VCaP (cell line): ENCODE measurements around the gene IQSEC1.
A peak's percentile ranks its signal among the peaks of the same experiment; 100 is the strongest.

Experiments used
- H3K27ac ChIP-seq: fragments of 450-650 bp; 2 replicates; pipeline ENCODE4 v1.5.1; 2017
- TF ChIP-seq, protein P1 (sequence below): fragments of 450-650 bp; conservative IDR thresholded peaks from 2 replicates; pipeline ENCODE4 v1.5.1; 2017; ENCODE audit warnings: mild to moderate bottlenecking, moderate library complexity

IQSEC1 gene

DNA sequence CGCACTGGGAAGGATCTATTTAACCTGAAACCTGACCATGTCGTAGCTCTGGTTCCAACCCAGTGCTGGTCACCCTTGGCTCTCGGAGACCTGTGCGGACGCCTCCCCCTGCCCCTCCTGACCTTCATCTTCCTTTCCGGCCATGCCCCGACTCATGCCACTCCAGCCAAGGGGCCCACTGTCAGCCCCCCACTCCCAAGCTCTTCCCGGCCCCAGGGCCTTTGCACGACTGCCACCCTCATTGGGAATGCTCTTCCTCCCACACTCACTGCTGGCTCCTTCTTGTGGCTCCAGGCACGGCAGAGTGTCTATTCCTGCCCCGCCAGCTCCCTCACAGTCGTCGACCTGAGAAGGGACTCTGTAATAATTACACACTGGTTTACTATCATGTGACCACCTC, 9.4 kb upstream of the IQSEC1 start:
- TF ChIP-seq, protein P1, sequence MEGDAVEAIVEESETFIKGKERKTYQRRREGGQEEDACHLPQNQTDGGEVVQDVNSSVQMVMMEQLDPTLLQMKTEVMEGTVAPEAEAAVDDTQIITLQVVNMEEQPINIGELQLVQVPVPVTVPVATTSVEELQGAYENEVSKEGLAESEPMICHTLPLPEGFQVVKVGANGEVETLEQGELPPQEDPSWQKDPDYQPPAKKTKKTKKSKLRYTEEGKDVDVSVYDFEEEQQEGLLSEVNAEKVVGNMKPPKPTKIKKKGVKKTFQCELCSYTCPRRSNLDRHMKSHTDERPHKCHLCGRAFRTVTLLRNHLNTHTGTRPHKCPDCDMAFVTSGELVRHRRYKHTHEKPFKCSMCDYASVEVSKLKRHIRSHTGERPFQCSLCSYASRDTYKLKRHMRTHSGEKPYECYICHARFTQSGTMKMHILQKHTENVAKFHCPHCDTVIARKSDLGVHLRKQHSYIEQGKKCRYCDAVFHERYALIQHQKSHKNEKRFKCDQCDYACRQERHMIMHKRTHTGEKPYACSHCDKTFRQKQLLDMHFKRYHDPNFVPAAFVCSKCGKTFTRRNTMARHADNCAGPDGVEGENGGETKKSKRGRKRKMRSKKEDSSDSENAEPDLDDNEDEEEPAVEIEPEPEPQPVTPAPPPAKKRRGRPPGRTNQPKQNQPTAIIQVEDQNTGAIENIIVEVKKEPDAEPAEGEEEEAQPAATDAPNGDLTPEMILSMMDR: no peak
- no peak overlapping the region for H3K27ac ChIP-seq

DNA sequence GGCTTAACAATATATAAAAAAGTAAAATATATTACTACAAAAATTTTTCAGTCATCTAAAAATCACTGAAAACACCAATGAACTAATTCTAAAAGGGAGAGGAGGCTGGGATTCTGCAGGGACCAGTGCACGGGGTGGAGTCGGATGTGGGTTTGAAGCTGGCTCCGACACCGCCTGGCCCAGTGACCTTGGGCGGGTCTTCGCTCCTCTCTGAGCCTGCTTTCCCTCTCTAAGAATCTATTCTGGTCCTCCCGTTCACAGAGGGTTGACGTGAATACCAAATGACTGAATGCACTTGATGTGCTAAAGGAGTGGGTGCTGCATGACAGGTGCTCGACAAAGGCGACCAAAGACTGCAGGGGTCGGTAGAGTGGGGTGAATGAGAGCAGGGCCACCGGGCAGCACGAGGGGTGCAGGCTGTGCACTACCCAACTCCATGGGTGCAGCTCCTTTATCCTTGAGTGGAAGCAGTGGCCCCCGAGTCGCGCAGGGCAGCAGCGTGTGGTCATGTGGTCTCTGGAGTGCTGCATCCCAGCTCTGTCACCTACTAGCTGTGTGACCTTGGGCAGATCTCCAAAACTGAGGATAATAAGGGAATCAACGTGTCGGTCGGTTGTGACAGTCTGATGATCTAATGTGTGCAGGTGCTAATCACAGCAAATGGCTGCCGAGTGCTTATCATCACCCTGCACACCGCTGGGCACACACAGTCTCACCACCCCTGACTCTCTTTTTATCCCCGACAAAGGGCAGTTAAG, 8.6 kb upstream of the IQSEC1 start:
- TF ChIP-seq, protein P1: no peak
- H3K27ac ChIP-seq: no peak overlapping the region

DNA sequence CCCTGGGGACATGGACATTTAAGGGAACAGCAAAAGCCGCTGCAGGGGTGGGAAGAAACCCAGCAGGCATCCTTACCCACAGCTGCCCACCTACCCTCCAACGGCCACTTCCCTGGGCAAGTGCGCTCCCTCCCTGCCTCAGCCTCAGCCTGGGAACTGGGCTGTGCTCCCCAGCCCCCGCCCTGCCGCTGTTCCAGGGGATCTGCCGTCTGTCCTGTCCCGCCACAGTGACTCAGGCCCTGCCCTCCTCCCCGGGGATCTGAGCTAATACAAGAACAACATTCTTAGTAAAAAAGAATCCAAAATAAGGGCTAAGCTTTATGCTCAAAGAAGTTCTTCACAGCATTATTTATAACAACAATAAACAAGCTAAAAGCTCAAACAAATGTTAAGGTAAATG, 7.4 kb upstream of the IQSEC1 start:
- TF ChIP-seq, protein P1: no peak
- H3K27ac ChIP-seq: no peak overlapping the region

DNA sequence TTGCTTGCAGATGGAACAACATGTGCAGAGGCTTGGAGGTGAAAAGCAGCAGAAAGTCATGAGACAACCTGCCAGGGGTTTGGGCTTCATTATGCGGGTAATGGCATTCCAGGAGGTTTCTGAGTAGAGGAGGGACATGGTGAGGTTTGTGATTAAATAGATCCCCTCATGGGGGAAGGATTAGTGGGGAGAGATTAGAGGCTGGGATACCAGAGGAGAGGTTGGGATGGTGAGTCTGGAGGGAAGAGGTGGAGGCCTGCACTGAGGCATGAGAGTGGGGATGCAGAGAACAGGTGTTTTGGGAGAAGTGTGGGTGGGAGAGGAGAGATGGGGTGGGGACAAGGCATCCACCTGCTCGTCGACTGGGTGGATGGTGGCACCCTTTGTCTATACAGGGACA, 6.8 kb upstream of the IQSEC1 start:
- TF ChIP-seq, protein P1: no peak
- no peak overlapping the region for H3K27ac ChIP-seq

DNA sequence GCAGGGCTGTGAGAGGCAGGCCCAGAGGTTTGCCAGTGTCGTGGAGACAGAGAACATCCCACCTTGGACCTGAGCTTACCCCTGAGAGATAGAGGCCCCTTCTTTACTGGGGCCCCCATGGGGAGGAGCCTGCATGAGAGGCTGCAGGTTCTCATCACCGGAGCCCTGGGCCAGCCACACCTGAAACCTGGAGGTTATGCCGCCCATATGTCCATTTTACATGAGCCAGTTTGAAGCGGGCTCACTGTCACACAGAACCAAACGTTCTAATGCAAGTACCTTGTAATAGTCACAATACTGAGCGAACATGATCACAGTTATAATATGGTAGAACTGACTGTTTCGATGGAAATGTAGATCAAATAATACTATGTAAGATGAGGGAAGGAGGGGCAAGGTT, 6.3 kb upstream of the IQSEC1 start:
- TF ChIP-seq, protein P1: no peak

DNA sequence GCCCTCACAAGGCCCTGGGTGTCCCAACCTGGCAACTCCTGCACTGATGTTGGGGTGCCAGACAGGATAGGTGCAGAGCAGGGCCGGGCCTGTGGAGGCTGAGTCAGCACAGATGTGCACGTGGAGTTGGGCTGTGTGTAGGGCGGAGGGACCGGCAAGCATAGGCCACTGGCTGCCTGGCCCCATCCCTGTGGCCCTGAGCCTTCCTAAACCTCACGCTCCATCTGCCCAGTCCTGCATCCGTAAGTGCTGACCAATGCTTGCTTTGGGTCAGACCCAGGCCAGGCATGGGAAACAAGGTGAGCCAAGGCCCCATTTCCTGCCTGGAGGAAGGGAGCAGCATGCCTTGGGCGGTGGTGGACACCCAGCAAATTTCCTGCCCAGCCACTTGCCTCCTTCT, 5.8 kb upstream of the IQSEC1 start:
- TF ChIP-seq, protein P1: no peak

More for the DNA sequence above, 6.3 kb upstream of the IQSEC1 start:
- H3K27ac ChIP-seq: peak overlapping the region; percentile 78; the same call in 1 of the 2 replicates

DNA sequence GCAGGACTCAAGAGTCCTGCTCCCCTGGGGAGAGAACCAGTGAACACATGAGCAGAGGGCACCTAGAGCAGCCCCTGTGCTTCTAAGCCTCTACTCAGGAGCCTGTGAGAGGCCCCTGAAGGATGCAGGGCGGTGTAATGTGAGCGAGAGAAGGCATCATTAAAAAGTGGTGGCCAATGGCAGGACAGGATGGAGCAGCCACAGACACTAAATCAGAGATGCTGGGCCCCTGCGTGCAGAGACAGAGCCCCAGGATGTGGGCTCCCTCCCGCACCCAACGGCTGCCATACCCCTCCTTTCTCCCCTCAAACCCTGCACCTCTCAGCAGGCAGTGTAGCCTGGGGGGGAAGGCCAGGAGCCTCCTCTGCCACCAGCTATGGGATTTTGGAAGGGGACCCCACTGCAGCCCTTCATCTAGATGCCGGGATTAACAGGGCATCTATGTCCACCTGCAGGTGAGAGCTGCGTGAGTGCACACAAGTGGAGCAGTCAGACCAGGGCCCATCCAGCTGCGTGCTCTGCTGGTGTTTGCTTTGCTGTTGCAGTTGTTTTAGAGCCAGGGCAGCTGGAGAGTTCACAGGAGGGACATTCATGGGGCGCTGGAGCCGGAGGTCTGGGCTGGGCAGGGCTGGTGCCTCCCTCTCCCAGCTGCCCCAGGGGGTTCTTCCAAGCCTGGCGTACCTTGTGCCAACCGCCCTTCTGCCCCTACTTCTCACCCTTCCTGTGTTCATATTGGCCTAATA, 5.1 kb upstream of the IQSEC1 start:
- TF ChIP-seq, protein P1: no peak
- peak overlapping the region; percentile 78 for H3K27ac ChIP-seq

More for the DNA sequence above, 5.8 kb upstream of the IQSEC1 start:
- peak overlapping the region; percentile 78 for H3K27ac ChIP-seq
